C4-2B (cell line): ENCODE measurements around the gene DOCK9.

ENCODE experiments used
- CTCF ChIP-seq: fragments of 450-650 bp; conservative IDR thresholded peaks from 2 replicates; pipeline ENCODE4 v1.5.1; 2017; ENCODE audit warnings: mild to moderate bottlenecking
- ZFX ChIP-seq: fragments of 450-650 bp; IDR thresholded peaks from 2 replicates; pipeline ENCODE4 v1.6.1; 2017

GRCh38 chr13:98944336-98944735 lies 33.5 kb downstream of the DOCK9 start:
- no peak for TF ChIP-seq CTCF
- no peak for TF ChIP-seq ZFX
